ENCODE data around the gene CLDN2. TPM values are rescaled to one million over a fixed set of nuclear protein-coding genes. Genes with fewer than 3 reads are reported as not detected.

CLDN2 gene
- total and polyA plus RNA-seq, 2 of the 13 experiments (the other 11 are each of a cell fraction or from before 2014, with no cell fraction given) = 1.3 to 1.5 TPM

DNA sequence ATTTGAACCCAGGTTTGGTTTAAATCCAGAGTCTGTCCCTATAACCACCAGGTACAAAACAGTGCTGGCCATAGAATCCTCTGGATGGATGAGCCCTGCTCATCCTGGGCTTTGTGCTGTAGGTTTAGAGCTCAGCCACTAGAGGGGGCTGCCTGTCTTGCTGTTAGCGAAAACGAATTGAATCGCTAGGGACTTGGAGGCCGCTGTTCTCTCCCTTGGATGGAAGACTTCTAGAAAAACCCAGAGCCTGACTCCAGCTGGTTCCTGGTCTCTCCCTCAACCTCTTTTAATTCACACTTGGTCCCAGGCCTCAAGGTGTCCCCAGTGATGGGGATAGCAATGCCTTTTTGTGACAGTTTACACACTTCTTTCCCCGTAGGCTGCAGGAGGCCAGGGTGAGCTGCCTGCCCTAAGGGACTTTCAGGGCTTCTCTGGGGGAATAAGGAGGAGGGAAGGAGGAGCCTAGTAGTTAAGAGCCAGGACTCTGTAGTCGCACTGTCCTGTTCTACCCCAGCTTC is 25.8 kb upstream of the CLDN2 start (continued):
- TF ChIP-seq, protein P1, sequence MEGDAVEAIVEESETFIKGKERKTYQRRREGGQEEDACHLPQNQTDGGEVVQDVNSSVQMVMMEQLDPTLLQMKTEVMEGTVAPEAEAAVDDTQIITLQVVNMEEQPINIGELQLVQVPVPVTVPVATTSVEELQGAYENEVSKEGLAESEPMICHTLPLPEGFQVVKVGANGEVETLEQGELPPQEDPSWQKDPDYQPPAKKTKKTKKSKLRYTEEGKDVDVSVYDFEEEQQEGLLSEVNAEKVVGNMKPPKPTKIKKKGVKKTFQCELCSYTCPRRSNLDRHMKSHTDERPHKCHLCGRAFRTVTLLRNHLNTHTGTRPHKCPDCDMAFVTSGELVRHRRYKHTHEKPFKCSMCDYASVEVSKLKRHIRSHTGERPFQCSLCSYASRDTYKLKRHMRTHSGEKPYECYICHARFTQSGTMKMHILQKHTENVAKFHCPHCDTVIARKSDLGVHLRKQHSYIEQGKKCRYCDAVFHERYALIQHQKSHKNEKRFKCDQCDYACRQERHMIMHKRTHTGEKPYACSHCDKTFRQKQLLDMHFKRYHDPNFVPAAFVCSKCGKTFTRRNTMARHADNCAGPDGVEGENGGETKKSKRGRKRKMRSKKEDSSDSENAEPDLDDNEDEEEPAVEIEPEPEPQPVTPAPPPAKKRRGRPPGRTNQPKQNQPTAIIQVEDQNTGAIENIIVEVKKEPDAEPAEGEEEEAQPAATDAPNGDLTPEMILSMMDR (CRISPR knock-in tag; IDR thresholded peaks at IDR 0.05) = peak; percentile 85
- TF ChIP-seq, protein P2, sequence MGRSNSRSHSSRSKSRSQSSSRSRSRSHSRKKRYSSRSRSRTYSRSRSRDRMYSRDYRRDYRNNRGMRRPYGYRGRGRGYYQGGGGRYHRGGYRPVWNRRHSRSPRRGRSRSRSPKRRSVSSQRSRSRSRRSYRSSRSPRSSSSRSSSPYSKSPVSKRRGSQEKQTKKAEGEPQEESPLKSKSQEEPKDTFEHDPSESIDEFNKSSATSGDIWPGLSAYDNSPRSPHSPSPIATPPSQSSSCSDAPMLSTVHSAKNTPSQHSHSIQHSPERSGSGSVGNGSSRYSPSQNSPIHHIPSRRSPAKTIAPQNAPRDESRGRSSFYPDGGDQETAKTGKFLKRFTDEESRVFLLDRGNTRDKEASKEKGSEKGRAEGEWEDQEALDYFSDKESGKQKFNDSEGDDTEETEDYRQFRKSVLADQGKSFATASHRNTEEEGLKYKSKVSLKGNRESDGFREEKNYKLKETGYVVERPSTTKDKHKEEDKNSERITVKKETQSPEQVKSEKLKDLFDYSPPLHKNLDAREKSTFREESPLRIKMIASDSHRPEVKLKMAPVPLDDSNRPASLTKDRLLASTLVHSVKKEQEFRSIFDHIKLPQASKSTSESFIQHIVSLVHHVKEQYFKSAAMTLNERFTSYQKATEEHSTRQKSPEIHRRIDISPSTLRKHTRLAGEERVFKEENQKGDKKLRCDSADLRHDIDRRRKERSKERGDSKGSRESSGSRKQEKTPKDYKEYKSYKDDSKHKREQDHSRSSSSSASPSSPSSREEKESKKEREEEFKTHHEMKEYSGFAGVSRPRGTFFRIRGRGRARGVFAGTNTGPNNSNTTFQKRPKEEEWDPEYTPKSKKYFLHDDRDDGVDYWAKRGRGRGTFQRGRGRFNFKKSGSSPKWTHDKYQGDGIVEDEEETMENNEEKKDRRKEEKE (IDR thresholded peaks at IDR 0.05) = no peak
- no peak for TF ChIP-seq SNAPC2 (CRISPR knock-in tag; IDR thresholded peaks at IDR 0.05)
- no peak for TF ChIP-seq E2F2 (CRISPR knock-in tag; IDR thresholded peaks at IDR 0.05; ENCODE audit: borderline replicate concordance)
- TF ChIP-seq, protein P3, sequence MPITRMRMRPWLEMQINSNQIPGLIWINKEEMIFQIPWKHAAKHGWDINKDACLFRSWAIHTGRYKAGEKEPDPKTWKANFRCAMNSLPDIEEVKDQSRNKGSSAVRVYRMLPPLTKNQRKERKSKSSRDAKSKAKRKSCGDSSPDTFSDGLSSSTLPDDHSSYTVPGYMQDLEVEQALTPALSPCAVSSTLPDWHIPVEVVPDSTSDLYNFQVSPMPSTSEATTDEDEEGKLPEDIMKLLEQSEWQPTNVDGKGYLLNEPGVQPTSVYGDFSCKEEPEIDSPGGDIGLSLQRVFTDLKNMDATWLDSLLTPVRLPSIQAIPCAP (CRISPR knock-in tag; IDR thresholded peaks at IDR 0.05; ENCODE audit: low read depth) = no peak
- TF ChIP-seq ZIK1 (CRISPR knock-in tag; IDR thresholded peaks at IDR 0.05; ENCODE audit: borderline replicate concordance, low read depth) = no peak
- TF ChIP-seq ELF3 (CRISPR knock-in tag; IDR thresholded peaks at IDR 0.05) = no peak
- no peak for TF ChIP-seq SRY (CRISPR knock-in tag; IDR thresholded peaks at IDR 0.05)
- TF ChIP-seq GPN1 (CRISPR knock-in tag; IDR thresholded peaks at IDR 0.05; ENCODE audit: borderline replicate concordance) = no peak
- no peak for TF ChIP-seq MZF1 (CRISPR knock-in tag; IDR thresholded peaks at IDR 0.05; ENCODE audit: borderline replicate concordance)
- TF ChIP-seq DR1 (CRISPR knock-in tag; IDR thresholded peaks at IDR 0.05) = no peak
- TF ChIP-seq ZSCAN31 (CRISPR knock-in tag; IDR thresholded peaks at IDR 0.05; ENCODE audit: low read depth) = no peak
- no peak for TF ChIP-seq RXRA (CRISPR knock-in tag; IDR thresholded peaks at IDR 0.05)
- TF ChIP-seq NONO (IDR thresholded peaks at IDR 0.05) = no peak
- TF ChIP-seq NONO (CRISPR knock-in tag; conservative IDR thresholded peaks at IDR 0.05) = no peak
- no peak for TF ChIP-seq ZNF121 (CRISPR knock-in tag; IDR thresholded peaks at IDR 0.05)
- no peak for TF ChIP-seq YEATS4 (CRISPR knock-in tag; IDR thresholded peaks at IDR 0.05; ENCODE audit: borderline replicate concordance)
- TF ChIP-seq YY1 (IDR thresholded peaks at IDR 0.05; ENCODE audit: insufficient read depth, insufficient replicate concordance, low read depth, low read length) = peak; percentile 9
- no peak for TF ChIP-seq ZFX (CRISPR knock-in tag; IDR thresholded peaks at IDR 0.05; ENCODE audit: low read depth)
- TF ChIP-seq RAD21 (CRISPR knock-in tag; IDR thresholded peaks at IDR 0.05) = peak; percentile 76
- no peak for TF ChIP-seq ZNF792 (CRISPR knock-in tag; IDR thresholded peaks at IDR 0.05)
- TF ChIP-seq SMC3 (IDR thresholded peaks at IDR 0.05; ENCODE audit: low read length) = peak; percentile 86
- TF ChIP-seq ZNF138 (CRISPR knock-in tag; IDR thresholded peaks at IDR 0.05; ENCODE audit: low read depth) = no peak

Measured in HepG2 (cell line).